ENCODE data around the gene HSD17B14. TPM values are rescaled to one million over a fixed set of nuclear protein-coding genes. Genes with fewer than 3 reads are reported as not detected.
"Not testable (repeated sequence)": the region's sequence is repeated elsewhere in the genome, so short reads cannot be mapped to it uniquely, and the experiment has no call there.

HSD17B14 gene
- total and polyA plus RNA-seq, 2 donors = 9.9 to 20.4 TPM

DNA sequence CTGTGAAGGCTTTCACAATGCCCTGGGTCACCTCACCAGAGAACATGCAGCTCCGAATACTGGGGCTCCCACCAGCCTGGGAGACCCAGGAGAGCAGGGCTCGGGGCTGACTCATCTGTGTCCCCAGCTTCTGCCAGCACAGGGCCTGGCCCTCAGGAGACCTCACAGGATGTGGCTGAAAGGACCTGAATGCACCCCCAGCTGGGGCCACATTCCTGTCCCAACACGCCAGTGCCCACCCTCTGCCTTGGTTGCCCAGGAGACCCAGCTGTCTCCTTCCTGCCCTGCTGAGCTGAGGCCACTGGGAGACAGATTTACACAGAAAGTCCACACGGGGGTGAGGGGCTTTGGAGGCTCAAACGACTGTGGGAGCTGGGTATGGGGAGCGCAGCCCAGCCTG is 37.4 kb downstream of the HSD17B14 start:
- Histone ChIP-seq H3K27me3 (ENCODE audit: control insufficient read depth in 2 of 2, insufficient read depth in 1 of 2, low read length in 1 of 2) (no peaks in the 10 kb centered on the region), H3K27ac (ENCODE audit: low read depth in 1 of 2, low read length in 1 of 2) (peak overlapping the region in 1 of 2 donors; percentile 42), H3K36me3 (ENCODE audit: control insufficient read depth in 2 of 2, insufficient read depth in 2 of 2, low read length in 1 of 2) (peaks cover 0 to 10% of the 10 kb centered on the region in 2 donors), H3K4me1 (ENCODE audit: control insufficient read depth in 2 of 2, insufficient read depth in 2 of 2, low read length in 2 of 2) (peaks cover 0 to 10% of the 10 kb centered on the region in 2 donors), H3K4me3 (ENCODE audit: low read length in 2 of 2) (no peak overlapping the region), H3K9me3 (ENCODE audit: control insufficient read depth in 2 of 2, insufficient read depth in 1 of 2, low read length in 1 of 2) (no peaks in the 10 kb centered on the region)
- no peak for DNase-seq (ENCODE audit: low read depth in 6 of 9, low spot score in 9 of 9)
- 81% methylated on average over 6 of the region's 6 CpGs for WGBS

- no peak for DNase-seq (ENCODE audit: low read depth in 6 of 9, low spot score in 9 of 9)
- Histone ChIP-seq H3K36me3 (ENCODE audit: control insufficient read depth in 2 of 2, insufficient read depth in 2 of 2, low read length in 1 of 2) (peaks cover 0 to 10% of the 10 kb centered on the region in 2 donors), H3K4me1 (ENCODE audit: control insufficient read depth in 2 of 2, insufficient read depth in 2 of 2, low read length in 2 of 2) (peaks cover 0 to 10% of the 10 kb centered on the region in 2 donors), H3K9me3 (ENCODE audit: control insufficient read depth in 2 of 2, insufficient read depth in 1 of 2, low read length in 1 of 2) (no peaks in the 10 kb centered on the region), H3K27ac (ENCODE audit: low read depth in 1 of 2, low read length in 1 of 2) (no peak overlapping the region), H3K27me3 (ENCODE audit: control insufficient read depth in 2 of 2, insufficient read depth in 1 of 2, low read length in 1 of 2) (no peaks in the 10 kb centered on the region), H3K4me3 (ENCODE audit: low read length in 2 of 2) (no peak overlapping the region)
- 97% methylated on average over 7 of the region's 7 CpGs for WGBS
Observed at GRCh38 chr19:48797103-48797502, 39.2 kb downstream of the HSD17B14 start.

DNA sequence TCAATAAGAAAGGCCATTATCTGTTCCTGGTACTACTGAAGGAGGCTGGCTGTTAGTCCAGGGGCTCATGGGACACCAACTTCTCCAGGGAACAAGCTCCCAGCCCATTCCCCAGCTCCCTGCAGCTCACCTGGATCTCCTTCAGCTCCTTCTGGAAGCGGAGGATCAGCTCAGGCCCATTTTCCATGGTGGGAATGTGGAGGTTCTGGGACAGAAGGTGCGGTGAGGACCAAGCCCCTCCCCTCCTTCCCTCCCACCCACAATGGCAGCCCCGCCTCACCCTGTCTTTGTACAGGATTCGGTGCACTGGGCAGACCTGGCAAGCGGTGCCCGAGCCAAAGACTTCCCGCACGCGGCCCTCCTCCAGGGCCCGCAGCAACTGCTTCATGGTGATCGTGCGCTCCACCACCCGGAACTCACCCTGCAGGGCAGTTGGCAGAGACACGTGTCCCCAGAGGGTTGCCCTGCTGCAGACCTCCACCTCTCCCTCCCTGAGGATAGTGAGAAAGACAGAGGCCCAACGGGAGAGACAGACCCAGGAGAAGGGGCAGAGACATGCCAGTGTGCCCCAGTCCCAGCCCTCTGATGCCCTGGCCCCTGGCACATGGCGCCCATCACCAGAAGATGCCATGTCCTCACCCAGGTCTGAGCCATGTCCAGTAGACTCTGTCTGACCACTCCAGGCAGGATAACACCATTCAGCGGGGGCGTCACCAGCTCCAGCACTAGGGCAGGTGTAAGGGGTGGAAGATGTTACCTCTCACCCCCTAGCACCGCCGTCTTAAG is 39.8 kb downstream of the HSD17B14 start:
- WGBS = 97% methylated on average over 20 of the region's 20 CpGs
- H3K4me1 ChIP-seq (ENCODE audit: control insufficient read depth in 2 of 2, insufficient read depth in 2 of 2, low read length in 2 of 2) = peaks cover 0 to 10% of the 10 kb centered on the region in 2 donors
- H3K4me3 ChIP-seq (ENCODE audit: low read length in 2 of 2) = no peak overlapping the region
- H3K36me3 ChIP-seq (ENCODE audit: control insufficient read depth in 2 of 2, insufficient read depth in 2 of 2, low read length in 1 of 2) = peaks cover 0 to 10% of the 10 kb centered on the region in 2 donors
- no peaks in the 10 kb centered on the region for H3K27me3 ChIP-seq (ENCODE audit: control insufficient read depth in 2 of 2, insufficient read depth in 1 of 2, low read length in 1 of 2)
- no peaks in the 10 kb centered on the region for H3K9me3 ChIP-seq (ENCODE audit: control insufficient read depth in 2 of 2, insufficient read depth in 1 of 2, low read length in 1 of 2)
- no peak overlapping the region for H3K27ac ChIP-seq (ENCODE audit: low read depth in 1 of 2, low read length in 1 of 2)
- DNase-seq (ENCODE audit: low read depth in 6 of 9, low spot score in 9 of 9) = no peak

DNA sequence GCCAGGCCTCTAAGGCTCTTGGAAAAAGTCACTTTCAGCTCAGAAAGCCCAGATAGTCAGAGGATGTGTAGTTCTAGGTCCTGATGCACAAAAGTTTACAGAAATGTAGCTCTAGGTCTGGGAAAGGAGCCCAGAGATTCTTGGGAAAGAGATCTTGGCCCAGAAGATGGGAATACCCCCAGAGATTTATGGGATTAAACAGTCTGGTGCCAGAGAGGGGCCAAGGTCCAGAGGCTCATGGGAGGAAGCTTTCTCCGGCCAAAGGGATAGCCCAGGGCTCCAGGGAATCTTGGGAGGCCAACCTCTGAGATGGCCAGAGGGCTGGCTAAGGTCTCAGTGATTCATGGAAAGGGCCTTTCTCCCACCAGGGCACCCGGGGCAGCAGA is 40.6 kb downstream of the HSD17B14 start:
- 96% methylated on average over 2 of the region's 2 CpGs for WGBS
- H3K36me3 ChIP-seq (ENCODE audit: control insufficient read depth in 2 of 2, insufficient read depth in 2 of 2, low read length in 1 of 2) = peaks cover 0 to 10% of the 10 kb centered on the region in 2 donors
- no peak overlapping the region for H3K4me3 ChIP-seq (ENCODE audit: low read length in 2 of 2)
- no peaks in the 10 kb centered on the region for H3K27me3 ChIP-seq (ENCODE audit: control insufficient read depth in 2 of 2, insufficient read depth in 1 of 2, low read length in 1 of 2)
- peaks cover 0 to 10% of the 10 kb centered on the region in 2 donors for H3K4me1 ChIP-seq (ENCODE audit: control insufficient read depth in 2 of 2, insufficient read depth in 2 of 2, low read length in 2 of 2)
- no peaks in the 10 kb centered on the region for H3K9me3 ChIP-seq (ENCODE audit: control insufficient read depth in 2 of 2, insufficient read depth in 1 of 2, low read length in 1 of 2)
- DNase-seq (ENCODE audit: low read depth in 6 of 9, low spot score in 9 of 9) = no peak
- H3K27ac ChIP-seq (ENCODE audit: low read depth in 1 of 2, low read length in 1 of 2) = peak overlapping the region; percentile 36 to 64

DNA sequence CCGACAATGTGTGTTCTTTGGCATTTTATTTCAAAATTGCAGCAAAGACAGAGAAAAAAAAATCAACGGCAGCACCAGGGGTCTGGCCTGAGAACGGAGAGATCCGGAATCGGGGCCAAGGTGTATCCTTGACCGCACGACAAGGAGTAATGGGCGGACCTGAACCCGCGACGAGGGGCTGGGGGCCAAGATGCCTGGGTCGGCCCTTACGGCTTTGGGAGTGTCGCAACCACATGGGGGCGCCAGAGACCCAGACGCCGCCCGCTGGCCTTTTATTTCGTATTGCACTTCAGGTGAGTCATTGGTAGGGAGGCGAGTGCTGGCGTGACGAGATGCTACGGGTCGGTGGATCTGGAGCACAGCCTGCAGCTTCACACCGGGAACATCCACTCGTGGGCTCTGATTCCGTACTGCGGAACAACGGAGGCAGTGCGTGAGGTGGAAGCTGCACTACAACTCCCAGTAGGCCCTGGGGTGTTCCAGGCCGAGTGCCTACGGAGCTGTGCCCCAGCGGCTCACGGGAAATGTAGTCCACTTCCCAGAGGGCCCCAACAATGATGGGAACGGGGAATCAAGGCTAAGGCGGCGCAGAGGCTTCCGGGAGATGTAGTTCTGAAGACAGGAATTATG is 41.1 kb downstream of the HSD17B14 start:
- no peaks in the 10 kb centered on the region for H3K9me3 ChIP-seq (ENCODE audit: control insufficient read depth in 2 of 2, insufficient read depth in 1 of 2, low read length in 1 of 2)
- no peaks in the 10 kb centered on the region for H3K27me3 ChIP-seq (ENCODE audit: control insufficient read depth in 2 of 2, insufficient read depth in 1 of 2, low read length in 1 of 2)
- peaks cover 0 to 10% of the 10 kb centered on the region in 2 donors for H3K4me1 ChIP-seq (ENCODE audit: control insufficient read depth in 2 of 2, insufficient read depth in 2 of 2, low read length in 2 of 2)
- peak overlapping the region; percentile 58 to 62 for H3K4me3 ChIP-seq (ENCODE audit: low read length in 2 of 2)
- peak overlapping the region; percentile 53 to 64 for H3K27ac ChIP-seq (ENCODE audit: low read depth in 1 of 2, low read length in 1 of 2)
- 4% methylated on average over 38 of the region's 38 CpGs for WGBS
- peaks cover 0 to 10% of the 10 kb centered on the region in 2 donors for H3K36me3 ChIP-seq (ENCODE audit: control insufficient read depth in 2 of 2, insufficient read depth in 2 of 2, low read length in 1 of 2)
- peak; percentile 83 to 94 (median 88) for DNase-seq (ENCODE audit: low read depth in 6 of 9, low spot score in 9 of 9)

GRCh38 chr19:48794291-48794690 is 42.0 kb downstream of the HSD17B14 start:
- WGBS = 95% methylated on average over 6 of the region's 6 CpGs
- Histone ChIP-seq H3K9me3 (ENCODE audit: control insufficient read depth in 2 of 2, insufficient read depth in 1 of 2, low read length in 1 of 2) (no peaks in the 10 kb centered on the region), H3K36me3 (ENCODE audit: control insufficient read depth in 2 of 2, insufficient read depth in 2 of 2, low read length in 1 of 2) (peaks cover 0 to 5% of the 10 kb centered on the region in 2 donors), H3K4me1 (ENCODE audit: control insufficient read depth in 2 of 2, insufficient read depth in 2 of 2, low read length in 2 of 2) (peaks cover 0 to 10% of the 10 kb centered on the region in 2 donors), H3K4me3 (ENCODE audit: low read length in 2 of 2) (no peak overlapping the region), H3K27me3 (ENCODE audit: control insufficient read depth in 2 of 2, insufficient read depth in 1 of 2, low read length in 1 of 2) (no peaks in the 10 kb centered on the region), H3K27ac (ENCODE audit: low read depth in 1 of 2, low read length in 1 of 2) (no peak overlapping the region)
- no peak for DNase-seq (ENCODE audit: low read depth in 6 of 9, low spot score in 9 of 9)

- 80% methylated on average over 8 of the region's 8 CpGs for WGBS
- H3K4me3 ChIP-seq (ENCODE audit: low read length in 2 of 2) = no peak overlapping the region
- no peak for DNase-seq (ENCODE audit: low read depth in 6 of 9, low spot score in 9 of 9)
Observed at GRCh38 chr19:48793271-48793670, 43.0 kb downstream of the HSD17B14 start.

DNA sequence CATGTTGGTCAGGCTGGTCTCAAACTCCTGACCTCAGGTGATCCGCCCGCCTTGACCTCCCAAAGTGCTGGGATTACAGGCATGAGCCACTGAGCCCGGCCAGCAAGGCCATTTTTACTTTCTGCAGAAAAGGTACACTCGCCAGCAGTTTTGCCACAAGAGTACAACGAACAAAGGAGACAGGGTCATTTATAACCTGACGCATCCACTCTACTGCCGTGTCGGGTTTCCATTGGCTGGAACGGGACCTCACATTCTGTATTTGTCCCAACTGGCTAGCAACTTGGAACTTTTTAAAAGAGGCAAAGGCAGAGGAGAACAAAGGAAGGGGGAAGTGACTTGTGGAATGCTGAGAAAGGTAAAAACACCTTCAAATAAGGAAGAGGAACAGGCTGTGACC is 49.0 kb downstream of the HSD17B14 start:
- H3K27me3 ChIP-seq (ENCODE audit: control insufficient read depth in 2 of 2, insufficient read depth in 1 of 2, low read length in 1 of 2); H3K27ac ChIP-seq (ENCODE audit: low read depth in 1 of 2, low read length in 1 of 2); H3K4me3 ChIP-seq (ENCODE audit: low read length in 2 of 2); H3K9me3 ChIP-seq (ENCODE audit: control insufficient read depth in 2 of 2, insufficient read depth in 1 of 2, low read length in 1 of 2); H3K4me1 ChIP-seq (ENCODE audit: control insufficient read depth in 2 of 2, insufficient read depth in 2 of 2, low read length in 2 of 2); H3K36me3 ChIP-seq (ENCODE audit: control insufficient read depth in 2 of 2, insufficient read depth in 2 of 2, low read length in 1 of 2); DNase-seq (ENCODE audit: low read depth in 6 of 9, low spot score in 9 of 9): not testable (repeated sequence)
- WGBS = 97% methylated on average over 9 of the region's 9 CpGs

More at GRCh38 chr19:48793271-48793670, 43.0 kb downstream of the HSD17B14 start:
- Histone ChIP-seq H3K27ac (ENCODE audit: low read depth in 1 of 2, low read length in 1 of 2) (no peak overlapping the region), H3K27me3 (ENCODE audit: control insufficient read depth in 2 of 2, insufficient read depth in 1 of 2, low read length in 1 of 2) (no peaks in the 10 kb centered on the region), H3K36me3 (ENCODE audit: control insufficient read depth in 2 of 2, insufficient read depth in 2 of 2, low read length in 1 of 2) (no peaks in the 10 kb centered on the region), H3K4me1 (ENCODE audit: control insufficient read depth in 2 of 2, insufficient read depth in 2 of 2, low read length in 2 of 2) (peaks cover 0 to 10% of the 10 kb centered on the region in 2 donors), H3K9me3 (ENCODE audit: control insufficient read depth in 2 of 2, insufficient read depth in 1 of 2, low read length in 1 of 2) (no peaks in the 10 kb centered on the region)

DNA sequence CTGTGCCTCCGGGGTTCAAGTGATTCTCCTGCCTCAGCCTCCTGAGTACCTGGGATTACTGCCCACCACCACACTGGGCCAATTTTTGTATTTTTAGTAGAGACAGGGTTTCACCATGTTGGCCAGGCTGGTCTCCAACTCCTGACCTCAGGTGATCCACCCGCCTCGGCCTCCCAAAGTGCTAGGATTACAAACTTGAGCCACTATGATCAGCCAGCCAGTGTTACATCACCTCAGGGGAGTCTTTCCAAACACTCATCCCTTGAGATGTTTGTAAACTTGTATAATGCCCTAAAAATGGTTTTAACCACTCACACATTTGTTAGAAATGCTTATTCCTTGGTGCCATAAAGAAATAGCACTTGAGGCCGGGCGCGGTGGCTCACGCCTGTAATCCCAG is 49.9 kb downstream of the HSD17B14 start:
- not testable (repeated sequence) for H3K9me3 ChIP-seq (ENCODE audit: control insufficient read depth in 2 of 2, insufficient read depth in 1 of 2, low read length in 1 of 2); H3K36me3 ChIP-seq (ENCODE audit: control insufficient read depth in 2 of 2, insufficient read depth in 2 of 2, low read length in 1 of 2); H3K4me1 ChIP-seq (ENCODE audit: control insufficient read depth in 2 of 2, insufficient read depth in 2 of 2, low read length in 2 of 2); DNase-seq (ENCODE audit: low read depth in 6 of 9, low spot score in 9 of 9); H3K27ac ChIP-seq (ENCODE audit: low read depth in 1 of 2, low read length in 1 of 2); H3K4me3 ChIP-seq (ENCODE audit: low read length in 2 of 2)
- 97% methylated on average over 7 of the region's 7 CpGs for WGBS
- H3K27me3 ChIP-seq (ENCODE audit: control insufficient read depth in 2 of 2, insufficient read depth in 1 of 2, low read length in 1 of 2) = peaks cover 0 to 13% of the 10 kb centered on the region in 2 donors
